Metanephros (tissue), 1 donor: ENCODE data around the gene USP44. TPM values are rescaled to one million over a fixed set of nuclear protein-coding genes. Genes with fewer than 3 reads are reported as not detected.

Experiments
- total RNA-seq: library from RNA; depleted of rRNA; stranded (reverse); fragments of >200 nt; gene quantifications from one replicate; pipeline ENCODE4 v1.2.3, GENCODE V29; 2014

USP44 gene
- 2.3 TPM for total RNA-seq

DNA sequence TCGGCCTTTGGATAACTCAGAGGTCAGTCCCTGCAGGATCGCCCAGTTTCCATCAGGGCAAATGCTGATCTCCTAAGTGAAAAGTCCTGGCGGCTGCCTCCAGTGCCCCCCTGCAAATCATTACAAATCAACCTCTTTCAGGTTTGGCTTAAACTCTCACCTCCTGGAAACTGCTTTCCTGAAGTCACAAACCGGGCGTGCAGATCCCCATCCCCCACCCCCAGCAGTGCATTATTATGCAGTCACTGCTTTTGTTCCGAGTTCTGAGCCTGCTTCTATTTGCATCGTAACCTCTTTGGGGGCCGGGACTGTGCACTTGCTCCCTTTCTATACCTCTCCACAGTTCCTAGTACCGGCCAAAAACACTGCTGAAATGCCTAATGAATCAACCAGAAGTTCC, at the start of gene USP44:
TSS of gene USP44 (minus strand) at position 172 of the 400 bp plus-strand sequence. CDS start 17,220 bp downstream, outside the sequence.

DNA sequence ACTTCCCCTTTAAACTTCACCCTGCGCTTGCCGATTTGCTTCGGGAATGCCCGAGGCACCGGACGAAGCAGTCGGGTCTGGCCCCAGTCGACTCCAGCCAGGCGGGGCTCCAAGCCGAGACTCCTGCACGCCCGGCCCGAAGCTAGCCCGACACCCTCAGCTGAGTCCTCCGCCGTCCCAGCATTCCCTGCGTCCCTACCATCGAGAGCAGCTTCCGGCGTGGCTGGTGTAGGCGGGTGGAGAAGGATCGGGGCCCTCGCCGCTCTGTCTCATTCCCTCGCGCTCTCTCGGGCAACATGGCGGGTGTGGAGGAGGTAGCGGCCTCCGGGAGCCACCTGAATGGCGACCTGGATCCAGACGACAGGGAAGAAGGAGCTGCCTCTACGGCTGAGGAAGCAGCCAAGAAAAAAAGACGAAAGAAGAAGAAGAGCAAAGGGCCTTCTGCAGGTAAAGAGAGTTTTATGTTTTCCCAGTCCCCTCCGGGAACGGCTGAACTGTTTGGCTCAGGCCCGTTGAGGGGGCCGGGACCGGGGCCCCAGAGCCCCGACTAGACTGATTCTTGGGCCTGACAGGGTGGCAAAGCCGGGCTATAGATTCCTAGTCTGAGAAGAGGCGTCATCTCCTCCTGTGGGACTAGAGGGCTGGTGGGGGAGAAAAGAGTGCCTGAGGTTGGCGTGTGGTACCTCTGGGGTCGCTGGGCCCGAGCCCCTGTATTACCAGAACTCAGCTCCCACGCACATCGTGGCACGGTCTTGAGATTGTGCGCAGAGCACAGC, 77.2 kb downstream of the USP44 start, which contains the start of gene METAP2:
TSS of gene METAP2 (plus strand) at position 269 of the 776 bp plus-strand sequence. CDS start at position 297, 28 bp downstream.

Other genes starting within 250 kb of the USP44 start
- 40.2 TPM for gene METAP2, start 77.3 kb downstream of the USP44 start, total RNA-seq
- 79.8 TPM for gene NTN4, start 239.3 kb upstream of the USP44 start, total RNA-seq